CD14-positive monocyte (primary cell): ENCODE data around the gene MSS51. TPM values are rescaled to one million over a fixed set of nuclear protein-coding genes. Genes with fewer than 3 reads are reported as not detected.

Experiments used
- DNase-seq, 3 donors: peaks; one replicate each; pipeline ENCODE4 v3.0.0-alpha.2; 2011 to 2022
- H2AFZ ChIP-seq: 2 replicates; pipeline ENCODE4 v1.6.0; 2012; ENCODE audit warnings: mild to moderate bottlenecking, low read depth, low read length, inconsistent platforms; ENCODE audit not compliant: insufficient read depth, poor library complexity, severe bottlenecking
- H3K27ac ChIP-seq, 2 donors: 1 replicate in 1 of 2; 2 replicates in 1 of 2; pipeline ENCODE4 v1.5.1; 2012 to 2013; ENCODE audit warnings: low read length in 2 of 2, control low read depth in 1 of 2, inconsistent platforms in 1 of 2, low read depth in 1 of 2, mild to moderate bottlenecking in 1 of 2
- H3K27me3 ChIP-seq, 2 donors: one replicate each; pipeline versions ENCODE4 v1.6.0 to v1.6.1; 2011 to 2013; ENCODE audit warnings: low read length in 2 of 2; ENCODE audit not compliant: control insufficient read depth in 2 of 2, insufficient read depth in 2 of 2
- H3K36me3 ChIP-seq, 2 donors: replicated peaks in 1 of 2; 1 replicate in 1 of 2; 2 replicates in 1 of 2; pipeline versions ENCODE4 v1.5.1 to v1.6.1; 2012 to 2013; ENCODE audit warnings: low read length in 2 of 2, control low read depth in 1 of 2, inconsistent platforms in 1 of 2, mild to moderate bottlenecking in 1 of 2; ENCODE audit not compliant: insufficient read depth in 2 of 2, control insufficient read depth in 1 of 2
- H3K4me1 ChIP-seq, 2 donors: 1 replicate in 1 of 2; 2 replicates in 1 of 2; pipeline versions ENCODE4 v1.5.1 to v1.6.1; 2012 to 2013; ENCODE audit warnings: low read length in 2 of 2, control low read depth in 1 of 2, inconsistent platforms in 1 of 2, mild to moderate bottlenecking in 1 of 2, moderate library complexity in 1 of 2; ENCODE audit not compliant: insufficient read depth in 2 of 2, control insufficient read depth in 1 of 2
- H3K4me2 ChIP-seq: replicated peaks from 2 replicates; pipeline ENCODE3; 2012; ENCODE audit warnings: low read length, moderate library complexity, mild to moderate bottlenecking; ENCODE audit not compliant: poor library complexity, severe bottlenecking; ENCODE audit errors: extremely low read depth
- H3K4me3 ChIP-seq, 3 experiments: fragments of 200-600 bp in 1 of 3; sonication (generic) in 1 of 3; replicated peaks in 1 of 3; 1 replicate in 2 of 3; 2 replicates in 1 of 3; pipeline ENCODE4 v1.5.1; 2011 to 2013; ENCODE audit warnings: low read length in 3 of 3, mild to moderate bottlenecking in 3 of 3, control low read depth in 2 of 3, low read depth in 2 of 3, inconsistent platforms in 1 of 3, moderate library complexity in 1 of 3
- H3K79me2 ChIP-seq: 2 replicates; pipeline ENCODE4 v1.6.0; 2012; ENCODE audit warnings: mild to moderate bottlenecking, control low read depth, inconsistent platforms, low read length, moderate library complexity; ENCODE audit not compliant: insufficient read depth
- H3K9ac ChIP-seq: 2 replicates; pipeline ENCODE4 v1.6.0; 2017; ENCODE audit warnings: low read length, mild to moderate bottlenecking; ENCODE audit not compliant: insufficient read depth, poor library complexity, severe bottlenecking
- H3K9me3 ChIP-seq, 2 donors: replicated peaks in 1 of 2; 1 replicate in 1 of 2; 2 replicates in 1 of 2; pipeline versions ENCODE4 v1.5.1 to v1.6.1; 2012 to 2013; ENCODE audit warnings: low read length in 2 of 2, control low read depth in 1 of 2; ENCODE audit not compliant: control insufficient read depth in 1 of 2, insufficient read depth in 1 of 2
- H4K20me1 ChIP-seq: 2 replicates; pipeline ENCODE4 v1.6.0; 2012; ENCODE audit warnings: mild to moderate bottlenecking, low read length, control low read depth, moderate library complexity; ENCODE audit not compliant: insufficient read depth
- H3K27ac Mint-ChIP-seq, 7 donors: one replicate each; pipeline ENCODE4 v1.8.0; 2020; ENCODE audit warnings: mild to moderate bottlenecking in 7 of 7, mixed read lengths in 7 of 7, moderate library complexity in 6 of 7, inconsistent platforms in 2 of 7
- H3K27me3 Mint-ChIP-seq, 3 donors: one replicate each; pipeline ENCODE4 v1.8.0; 2021 to 2022; ENCODE audit warnings: low read depth in 3 of 3, mild to moderate bottlenecking in 3 of 3, mixed read lengths in 3 of 3, moderate library complexity in 3 of 3, inconsistent platforms in 1 of 3
- H3K36me3 Mint-ChIP-seq, 2 donors: one replicate each; pipeline ENCODE4 v1.8.0; 2020; ENCODE audit warnings: mixed read lengths in 2 of 2, inconsistent platforms in 1 of 2, mild to moderate bottlenecking in 1 of 2
- H3K4me1 Mint-ChIP-seq: one replicate; pipeline ENCODE4 v1.8.0; 2020; ENCODE audit warnings: mild to moderate bottlenecking, mixed read lengths
- H3K4me3 Mint-ChIP-seq, 2 donors: one replicate each; pipeline ENCODE4 v1.8.0; 2020; ENCODE audit warnings: mild to moderate bottlenecking in 2 of 2, mixed read lengths in 2 of 2, moderate library complexity in 1 of 2
- H3K9me3 Mint-ChIP-seq, 7 donors: one replicate each; pipeline ENCODE4 v1.8.0; 2020 to 2022; ENCODE audit warnings: mixed read lengths in 7 of 7, mild to moderate bottlenecking in 6 of 7, moderate library complexity in 6 of 7, inconsistent platforms in 2 of 7
- CTCF ChIP-seq: fragments of 200-600 bp; IDR thresholded peaks from one replicate; pipeline ENCODE4 v1.8.0; 2022; ENCODE audit warnings: antibody characterized with exemption, mild to moderate bottlenecking
- WGBS: methylation state at CpG from one replicate; pipeline ENCODE4 v1.1.5; 2013; ENCODE audit warnings: missing lambda C conversion rate; ENCODE audit not compliant: insufficient coverage; 5-methylcytosine and 5-hydroxymethylcytosine counted together
- intact Hi-C, 2 donors: fragments of 100-400 bp; cut with micrococcal nuclease; formaldehyde crosslinking; loops; one replicate each; pipeline versions ENCODE4 v1.15.0 to v1.15.1; 2023
- polyA plus RNA-seq, 3 donors: library from polyadenylated mRNA; depleted of rRNA in 1 of 3; unstranded in 2 of 3; stranded (reverse) in 1 of 3; fragments of 300-500 nt in 2 of 3; fragments of >200 nt in 1 of 3; fragmentation: Illumina TruSeq in 2 of 3; gene quantifications; 1 replicate in 2 of 3; 2 replicates in 1 of 3; pipeline ENCODE4 v1.2.3, GENCODE V29; 2012 to 2021

MSS51 gene
- polyA plus RNA-seq, 3 donors, result 4.9 TPM; not detected in 2

DNA sequence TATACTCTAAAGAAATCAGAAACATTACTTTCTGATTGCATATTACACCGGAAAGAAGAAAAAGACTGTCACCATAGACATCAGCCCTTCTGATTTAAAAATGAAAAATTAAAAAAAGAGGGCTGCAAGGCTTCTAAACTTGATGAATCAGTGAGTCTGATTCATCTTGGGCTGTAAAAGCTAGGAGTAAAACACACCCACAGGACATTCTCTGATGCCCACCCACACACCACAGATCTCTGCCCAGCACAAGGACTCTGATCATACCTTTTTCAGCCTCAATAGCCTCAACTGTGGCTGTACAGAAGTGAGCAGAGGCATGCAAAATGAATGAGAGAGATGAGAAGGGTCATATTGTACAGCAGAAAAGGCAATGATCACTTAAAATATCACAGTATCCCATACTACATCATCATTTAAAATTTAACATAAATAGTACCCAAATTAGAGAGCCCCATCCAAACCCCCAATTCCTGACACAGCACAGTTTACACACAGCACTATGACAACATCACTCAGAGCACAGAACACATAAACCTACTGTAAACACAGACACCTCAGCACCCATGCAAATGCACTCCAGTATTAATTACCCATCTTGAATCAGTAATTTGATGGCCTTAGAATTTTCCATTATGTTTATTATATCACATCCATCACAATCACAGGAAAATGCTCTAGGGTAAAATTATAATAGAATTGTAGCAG, 6.4 kb upstream of the MSS51 start:
- no peak overlapping the region for H3K4me3 ChIP-seq
- no peaks in the 10 kb centered on the region for H3K27me3 ChIP-seq
- Mint-ChIP-seq H3K27ac (peak overlapping the region in 2 of 7 donors; percentile 15 to 50), H3K9me3 (no peaks in the 10 kb centered on the region), H3K4me1 (no peaks in the 10 kb centered on the region), H3K4me3 (no peak overlapping the region), H3K27me3 (no peaks in the 10 kb centered on the region), H3K36me3 (peaks cover 62 to 73% of the 10 kb centered on the region in 2 donors)
- DNase-seq, result no peak
- TF ChIP-seq CTCF, result no peak
- no peak overlapping the region for H3K27ac ChIP-seq
- no peaks in the 10 kb centered on the region for H4K20me1 ChIP-seq
- no CpG with 5 or more reads among the region's 1 CpG for WGBS
- H3K4me1 ChIP-seq, result no peaks in the 10 kb centered on the region
- no peaks in the 10 kb centered on the region for H3K79me2 ChIP-seq
- H3K9me3 ChIP-seq, result no peaks in the 10 kb centered on the region
- no peak overlapping the region for H2AFZ ChIP-seq
- H3K4me2 ChIP-seq, result no peak overlapping the region
- no peak overlapping the region for H3K9ac ChIP-seq
- intact Hi-C loops, result no loop called here
- peaks cover 67 to 96% of the 10 kb centered on the region in 2 donors for H3K36me3 ChIP-seq

DNA sequence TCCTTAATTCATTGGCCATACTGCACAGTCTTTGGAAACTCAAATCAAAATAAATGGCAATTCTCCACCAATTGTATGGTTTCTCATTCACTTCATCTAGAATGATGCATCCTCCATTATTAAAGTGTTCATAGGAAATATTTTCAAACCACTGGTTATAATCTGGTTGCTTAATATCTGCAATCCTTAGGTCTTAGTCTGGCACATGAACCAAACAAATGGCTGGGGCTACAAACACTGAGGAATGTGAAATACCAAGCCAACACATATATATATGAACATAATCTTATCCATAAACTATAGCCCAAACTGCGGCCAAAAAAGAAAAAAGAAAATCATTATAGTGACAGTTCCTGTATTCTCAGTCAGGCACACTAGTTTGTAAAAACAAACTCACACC, 5.7 kb upstream of the MSS51 start:
- no peaks in the 10 kb centered on the region for H3K79me2 ChIP-seq
- no peak overlapping the region for H3K27ac ChIP-seq
- intact Hi-C loops, result no loop called here
- H3K36me3 Mint-ChIP-seq, result peaks cover 58 to 72% of the 10 kb centered on the region in 2 donors
- no peak overlapping the region for H2AFZ ChIP-seq
- H3K4me1 Mint-ChIP-seq, result no peaks in the 10 kb centered on the region
- no CpG with 5 or more reads among the region's 1 CpG for WGBS
- H3K9me3 Mint-ChIP-seq, result no peaks in the 10 kb centered on the region
- no peaks in the 10 kb centered on the region for H4K20me1 ChIP-seq
- H3K4me3 Mint-ChIP-seq, result no peak overlapping the region
- H3K9ac ChIP-seq, result no peak overlapping the region
- TF ChIP-seq CTCF, result no peak
- no peak overlapping the region for H3K27ac Mint-ChIP-seq
- H3K4me1 ChIP-seq, result no peaks in the 10 kb centered on the region
- no peak overlapping the region for H3K4me3 ChIP-seq
- H3K4me2 ChIP-seq, result no peak overlapping the region
- no peaks in the 10 kb centered on the region for H3K27me3 ChIP-seq
- no peaks in the 10 kb centered on the region for H3K27me3 Mint-ChIP-seq
- H3K36me3 ChIP-seq, result peaks cover 65 to 96% of the 10 kb centered on the region in 2 donors
- H3K9me3 ChIP-seq, result no peaks in the 10 kb centered on the region
- no peak for DNase-seq
